A549 (cell line): ENCODE measurements around the gene NAALADL1. TPM values are rescaled to one million over a fixed set of nuclear protein-coding genes. Genes with fewer than 3 reads are reported as not detected.

Experiments used
- ATAC-seq, 2 experiments: fragments of 200-7000 bp in 1 of 2; fragments of >200 bp in 1 of 2; cut with Nextera tagmentation in 1 of 2; cut with Tn5 transposase in 1 of 2; 3 replicates each; pipeline versions ENCODE4 v1.8.0 to v1.9.1; 2018 to 2020; ENCODE audit warnings: mild to moderate bottlenecking in 1 of 2, moderate library complexity in 1 of 2
- CTCF ChIA-PET: fragments of 300-600 bp; sonication (Branson Sonifier 250); formaldehyde crosslinking; extraction: SDS; loops from one replicate; lab custom pipeline; 2021; ENCODE audit warnings: antibody characterized with exemption, inconsistent platforms; lab: Yijun Ruan, JAX
- POLR2A ChIA-PET: fragments of 350-600 bp; formaldehyde crosslinking; extraction: SDS; loops from one replicate; lab custom pipeline; 2021; ENCODE audit warnings: antibody characterized with exemption, inconsistent platforms; lab: Yijun Ruan, JAX
- DNase-seq, 2 experiments: peaks; one replicate each; pipeline versions ENCODE4 v3.0.0 to v3.0.0-alpha.2; 2011 to 2016; ENCODE audit warnings: low read depth in 1 of 2, low spot score in 1 of 2
- FAIRE-seq: peaks from 2 replicates; lab custom pipeline; 2011; peaks lifted over from hg19 to GRCh38; lab: Jason Lieb, UNC
- H3K27ac ChIP-seq, 2 experiments: fragments of >200 bp; sonication (Bioruptor Twin); formaldehyde crosslinking; 3 replicates each; pipeline ENCODE4 v1.5.1; 2016 to 2017
- H3K4me1 ChIP-seq: fragments of >200 bp; sonication (Bioruptor Twin); formaldehyde crosslinking; 3 replicates; pipeline ENCODE4 v1.6.1; 2016
- H3K4me2 ChIP-seq: fragments of >200 bp; sonication (Bioruptor Twin); formaldehyde crosslinking; 3 replicates; pipeline ENCODE4 v1.6.1; 2016
- H3K4me3 ChIP-seq: fragments of >200 bp; sonication (Bioruptor Twin); formaldehyde crosslinking; 3 replicates; pipeline ENCODE4 v1.5.1; 2016
- H3K9me3 ChIP-seq: fragments of >200 bp; sonication (Bioruptor Twin); formaldehyde crosslinking; 3 replicates; pipeline ENCODE4 v1.6.1; 2016
- CBX8 ChIP-seq: fragments of 200-600 bp; sonication (generic); IDR thresholded peaks from 2 replicates; pipeline ENCODE4 v1.6.1; 2016
- CHD2 ChIP-seq: fragments of 150-350 bp; IDR thresholded peaks from 2 replicates; pipeline ENCODE4 v1.6.1; 2014; ENCODE audit warnings: low read length; ENCODE audit not compliant: partially characterized antibody
- CTCF ChIP-seq: fragments of >200 bp; sonication (Bioruptor Twin); formaldehyde crosslinking; IDR thresholded peaks from 3 replicates; pipeline ENCODE4 v1.5.1; 2016
- E2F6 ChIP-seq: IDR thresholded peaks from 2 replicates; pipeline ENCODE4 v1.6.1; 2012; ENCODE audit warnings: low read depth, borderline replicate concordance
- EHMT2 ChIP-seq: fragments of 200-600 bp; sonication (generic); IDR thresholded peaks from 2 replicates; pipeline ENCODE4 v1.6.1; 2016; ENCODE audit warnings: antibody characterized with exemption, low read depth, mild to moderate bottlenecking, moderate library complexity
- ELK1 ChIP-seq: fragments of 150-350 bp; IDR thresholded peaks from 2 replicates; pipeline ENCODE4 v1.6.1; 2014; ENCODE audit warnings: low read depth, mild to moderate bottlenecking, low read length
- FOSB ChIP-seq: fragments of 250-450 bp; sonication (Bioruptor Pico); IDR thresholded peaks from 2 replicates; pipeline ENCODE4 v1.5.0; 2020; ENCODE audit warnings: mild to moderate bottlenecking, moderate library complexity
- FOSL2 ChIP-seq, 2 experiments: fragments of 450-650 bp in 1 of 2; fragments of >200 bp in 1 of 2; sonication (Bioruptor Twin) in 1 of 2; formaldehyde crosslinking; IDR thresholded peaks; 2 replicates each; pipeline versions ENCODE4 v1.5.0 to v1.6.1; 2016 to 2020; ENCODE audit warnings: mild to moderate bottlenecking in 1 of 2, moderate library complexity in 1 of 2
- FOXS1 ChIP-seq: fragments of 250-450 bp; sonication (Bioruptor Pico); IDR thresholded peaks from 2 replicates; pipeline ENCODE4 v1.5.0; 2020; ENCODE audit warnings: mild to moderate bottlenecking, moderate library complexity
- HDAC2 ChIP-seq: fragments of 200-600 bp; sonication (generic); IDR thresholded peaks from 2 replicates; pipeline ENCODE4 v1.6.1; 2016
- HES2 ChIP-seq: fragments of >200 bp; sonication (Bioruptor Twin); formaldehyde crosslinking; IDR thresholded peaks from 2 replicates; pipeline ENCODE4 v1.6.1; 2016
- HEYL ChIP-seq: fragments of 250-450 bp; sonication (Bioruptor Pico); IDR thresholded peaks from 2 replicates; pipeline ENCODE4 v1.8.0; 2021; ENCODE audit warnings: mild to moderate bottlenecking, moderate library complexity
- HMGXB4 ChIP-seq: fragments of 250-450 bp; sonication (Bioruptor Pico); IDR thresholded peaks from 2 replicates; pipeline ENCODE4 v1.5.0; 2021; ENCODE audit warnings: mild to moderate bottlenecking, moderate library complexity, borderline replicate concordance
- HOXB13 ChIP-seq: fragments of 250-450 bp; sonication (Bioruptor Pico); IDR thresholded peaks from 2 replicates; pipeline ENCODE4 v1.5.0; 2020; ENCODE audit warnings: low read depth, mild to moderate bottlenecking, moderate library complexity
- JUN ChIP-seq, 2 experiments: fragments of >200 bp; sonication (Bioruptor Twin); formaldehyde crosslinking; IDR thresholded peaks; 2 replicates in 1 of 2; 3 replicates in 1 of 2; pipeline ENCODE4 v1.6.1; 2016 to 2017
- KDM1A ChIP-seq: fragments of 200-600 bp; sonication (generic); IDR thresholded peaks from 2 replicates; pipeline ENCODE4 v1.6.1; 2016; ENCODE audit warnings: low read depth, mild to moderate bottlenecking
- MAFK ChIP-seq: fragments of 450-650 bp; IDR thresholded peaks from 2 replicates; pipeline ENCODE4 v1.6.1; 2014; ENCODE audit not compliant: partially characterized antibody
- MAX ChIP-seq: IDR thresholded peaks from 2 replicates; pipeline ENCODE4 v1.6.1; 2012
- MAZ ChIP-seq: fragments of 150-350 bp; IDR thresholded peaks from 2 replicates; pipeline ENCODE4 v1.6.1; 2014; ENCODE audit warnings: antibody characterized with exemption, low read depth, low read length, borderline replicate concordance
- MYC ChIP-seq: IDR thresholded peaks from 2 replicates; pipeline ENCODE4 v1.6.1; 2012; ENCODE audit warnings: mild to moderate bottlenecking, inconsistent platforms, low read length, improper control_type of control experiment, borderline replicate concordance
- NFE2L2 ChIP-seq: fragments of 150-350 bp; conservative IDR thresholded peaks from 2 replicates; pipeline ENCODE4 v1.6.1; 2014; ENCODE audit warnings: low read length
- NPAS2 ChIP-seq: fragments of 250-450 bp; sonication (Bioruptor Pico); IDR thresholded peaks from 2 replicates; pipeline ENCODE4 v1.8.0; 2022; ENCODE audit warnings: mild to moderate bottlenecking, moderate library complexity, borderline replicate concordance
- NR3C1 ChIP-seq: fragments of >200 bp; sonication (Bioruptor Twin); formaldehyde crosslinking; IDR thresholded peaks from 3 replicates; pipeline ENCODE4 v1.6.1; 2017
- PHF8 ChIP-seq: fragments of 200-600 bp; sonication (generic); IDR thresholded peaks from 2 replicates; pipeline ENCODE4 v1.6.1; 2016; ENCODE audit warnings: low read depth, mild to moderate bottlenecking, antibody characterized with exemption, moderate library complexity, borderline replicate concordance
- RAD21 ChIP-seq, 2 experiments: fragments of >200 bp in 1 of 2; sonication (Bioruptor Twin) in 1 of 2; formaldehyde crosslinking in 1 of 2; IDR thresholded peaks in 1 of 2; conservative IDR thresholded peaks in 1 of 2; 2 replicates in 1 of 2; 3 replicates in 1 of 2; pipeline ENCODE4 v1.6.1; 2012 to 2018; ENCODE audit warnings: inconsistent platforms in 1 of 2
- SMC3 ChIP-seq: fragments of >200 bp; sonication (Bioruptor Twin); formaldehyde crosslinking; IDR thresholded peaks from 3 replicates; pipeline ENCODE4 v1.6.1; 2018; ENCODE audit warnings: inconsistent platforms
- USF2 ChIP-seq: fragments of 450-650 bp; IDR thresholded peaks from 2 replicates; pipeline ENCODE4 v1.6.1; 2014; ENCODE audit warnings: antibody characterized with exemption
- ZC3H11A ChIP-seq: fragments of 450-650 bp; IDR thresholded peaks from 2 replicates; pipeline ENCODE4 v1.6.1; 2014; ENCODE audit warnings: antibody characterized with exemption, mild to moderate bottlenecking
- WGBS: methylation state at CpG from one replicate; pipeline ENCODE4 v1.1.6; 2017; ENCODE audit errors: missing lambda C conversion rate; 5-methylcytosine and 5-hydroxymethylcytosine counted together
- polyA plus RNA-seq, 4 experiments: library from polyadenylated mRNA; depleted of rRNA in 3 of 4; stranded (reverse); fragments of >200 nt; fragmentation: RNase III in 1 of 4; extraction: RNeasy Plus Mini Kit Qiagen cat#74134 plus additional on column Dnase treatment in 1 of 4; gene quantifications; 2 replicates in 3 of 4; 3 replicates in 1 of 4; pipeline ENCODE4 v1.2.3, GENCODE V29; 2011 to 2017

NAALADL1 gene
- polyA plus RNA-seq, 2 of the 4 experiments (the other 2 are of a cell fraction) = not detected

GRCh38 chr11:65084598-65085375 lies 26.4 kb upstream of the NAALADL1 start (continued):
- no peak for TF ChIP-seq NFE2L2
- TF ChIP-seq EHMT2 = no peak
- no peak for TF ChIP-seq HES2
- no peak for TF ChIP-seq CHD2
- TF ChIP-seq HDAC2 = no peak

GRCh38 chr11:65083834-65084597 lies 25.7 kb upstream of the NAALADL1 start, which contains the start of the genes CDCA5 and ZFPL1:
CDCA5 (minus strand) TSS chr11:65084040; CDS start chr11:65083978, 62 bp downstream.
ZFPL1 (plus strand) TSS chr11:65084222; CDS start chr11:65084699, 477 bp downstream.
- H3K4me3 ChIP-seq = peak within 1 kb of the TSS; percentile 82
- peaks cover 26% of the 10 kb centered on the region for H3K4me1 ChIP-seq
- ChIA-PET CTCF (interaction anchor here (0.9 to 2.8 kb wide), 4 partner anchors 27 to 87 kb away, joined by 4 to 12 read pairs (median 7); partner anchors contain the start of genes ARL2 and TM7SF2), POLR2A (no interaction called here)
- H3K4me2 ChIP-seq = peak within 1 kb of the TSS; percentile 97
- peak; percentile 90 to 92 for ATAC-seq
- under 1% methylated on average over 28 of the region's 79 CpGs for WGBS
- H3K27ac ChIP-seq = peak within 1 kb of the TSS; percentile 85 to 90
- FAIRE-seq = no peak
- H3K9me3 ChIP-seq = no peaks in the 10 kb centered on the region
- DNase-seq = peak; percentile 96
- TF ChIP-seq PHF8 = peak; percentile 86
- TF ChIP-seq FOXS1 (CRISPR knock-in tag) = no peak
- TF ChIP-seq EHMT2 = no peak
- no peak for TF ChIP-seq SMC3
- no peak for TF ChIP-seq HEYL (CRISPR knock-in tag)
- TF ChIP-seq E2F6 = peak; percentile 61; the same call in 1 of the 2 replicates
- TF ChIP-seq MAX = peak; percentile 81
- TF ChIP-seq MAZ = no peak
- TF ChIP-seq NR3C1 = no peak
- peak; percentile 62; the same call in 1 of the 2 replicates for TF ChIP-seq MYC
- no peak for TF ChIP-seq FOSL2 (IDR thresholded peaks at IDR 0.05)
- TF ChIP-seq FOSL2 (CRISPR knock-in tag; IDR thresholded peaks at IDR 0.05) = no peak
- TF ChIP-seq HOXB13 (CRISPR knock-in tag) = no peak
- TF ChIP-seq JUN (IDR thresholded peaks at IDR 0.05) = peak; percentile 63 to 88; a peak in 3 of 5 replicates
- TF ChIP-seq RAD21 (conservative IDR thresholded peaks at IDR 0.05 in 1 of 2, IDR thresholded peaks at IDR 0.05 in 1 of 2) = no peak
- no peak for TF ChIP-seq CBX8
- no peak for TF ChIP-seq CTCF
- TF ChIP-seq USF2 = no peak
- TF ChIP-seq FOSB (CRISPR knock-in tag) = no peak
- no peak for TF ChIP-seq ZC3H11A
- no peak for TF ChIP-seq KDM1A
- TF ChIP-seq ELK1 = no peak
- TF ChIP-seq NPAS2 (CRISPR knock-in tag) = no peak
- TF ChIP-seq MAFK = no peak
- no peak for TF ChIP-seq HMGXB4 (CRISPR knock-in tag)
